ENCODE data around the gene ZBTB9. TPM values are rescaled to one million over a fixed set of nuclear protein-coding genes. Genes with fewer than 3 reads are reported as not detected.
"Not testable (repeated sequence)": the region's sequence is repeated elsewhere in the genome, so short reads cannot be mapped to it uniquely, and the experiment has no call there.

ZBTB9 gene
- total RNA-seq, 1 donor from 2014 or later, result 4.1 TPM

DNA sequence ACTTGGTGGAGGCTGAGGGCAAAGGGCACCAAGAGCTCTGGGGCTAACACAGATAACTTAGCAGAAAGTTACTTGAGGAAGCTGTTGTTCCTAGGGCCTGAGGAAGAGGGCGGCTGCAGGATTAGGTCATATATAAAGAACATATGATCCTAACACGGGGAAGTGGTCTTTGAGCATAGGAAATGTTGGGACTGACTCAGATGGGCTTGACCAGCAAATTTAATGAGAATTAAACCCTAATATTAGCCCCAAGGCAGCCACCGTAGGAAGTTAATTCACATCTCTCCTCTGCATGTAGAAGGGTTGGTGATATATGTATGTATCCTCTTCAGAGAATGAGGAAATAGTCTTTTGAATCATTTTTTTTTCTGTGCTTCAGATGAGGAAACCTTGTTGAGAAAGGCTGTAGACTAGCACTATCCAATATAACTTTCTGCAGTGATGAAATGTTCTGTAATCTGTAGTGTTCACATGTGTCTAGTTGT is 9.2 kb upstream of the ZBTB9 start:
- intact Hi-C loops (cut with DNase I), result no loop called here
- no peak for ATAC-seq
- DNase-seq (ENCODE audit: missing footprints), result no peak

DNA sequence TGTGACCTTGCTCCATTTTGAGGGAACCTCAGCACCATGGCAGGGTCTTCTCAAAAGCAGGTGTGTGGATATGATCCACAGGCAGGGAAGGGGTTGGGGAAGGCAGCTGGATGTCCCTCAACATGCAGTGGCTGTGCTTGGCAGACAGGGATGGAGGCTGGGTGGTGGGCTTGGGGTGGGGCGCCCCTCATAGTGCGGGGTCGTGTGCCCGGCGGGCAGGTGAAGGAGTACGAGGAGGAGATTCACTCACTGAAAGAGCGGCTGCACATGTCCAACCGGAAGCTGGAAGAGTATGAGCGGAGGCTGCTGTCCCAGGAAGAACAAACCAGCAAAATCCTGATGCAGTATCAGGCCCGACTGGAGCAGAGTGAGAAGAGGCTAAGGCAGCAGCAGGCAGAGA is 8.0 kb upstream of the ZBTB9 start:
- no peak for DNase-seq (ENCODE audit: missing footprints)
- intact Hi-C loops (cut with DNase I), result no loop called here
- no peak for ATAC-seq

DNA sequence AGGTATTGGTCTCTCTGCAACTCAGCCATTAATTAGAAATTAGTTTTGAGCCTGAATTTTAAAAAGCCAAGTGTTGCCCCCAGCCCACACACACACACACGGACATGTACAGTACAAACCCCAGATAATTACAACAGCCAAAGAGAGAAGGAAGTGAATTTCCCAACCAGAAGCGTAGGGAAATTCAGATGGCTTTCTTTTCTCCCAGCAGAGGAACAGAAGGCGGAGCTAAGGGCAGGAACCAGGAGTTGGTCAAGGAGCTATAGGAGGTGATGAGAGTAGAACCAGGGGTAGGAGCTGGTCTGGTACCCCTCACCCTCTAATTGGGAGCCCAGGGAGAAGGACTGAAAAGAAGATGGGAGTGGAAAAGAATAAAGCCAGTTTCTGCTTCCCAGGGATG is 3.9 kb upstream of the ZBTB9 start:
- no peak for DNase-seq (ENCODE audit: missing footprints)
- intact Hi-C loops (cut with DNase I), result no loop called here
- ATAC-seq, result no peak

DNA sequence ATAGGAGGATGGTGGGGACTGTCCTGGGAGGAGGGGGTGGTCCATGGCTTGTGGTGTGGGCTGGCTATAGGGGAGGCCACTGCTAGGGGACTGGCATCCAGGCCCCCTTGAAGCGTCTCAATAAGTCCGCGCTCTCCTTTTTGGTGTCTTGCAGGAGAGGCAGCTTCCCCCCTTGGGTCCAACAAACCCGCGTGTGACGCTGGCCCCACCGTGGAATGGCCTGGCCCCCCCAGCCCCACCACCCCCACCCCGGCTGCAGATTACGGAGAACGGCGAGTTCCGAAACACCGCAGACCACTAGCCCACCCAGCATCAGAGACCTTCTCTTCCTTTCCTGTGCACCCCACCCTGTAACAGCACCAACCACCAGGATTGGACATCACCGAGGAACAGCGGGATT is 2.8 kb upstream of the ZBTB9 start:
- DNase-seq (ENCODE audit: missing footprints) (no peak), ATAC-seq (no peak)
- intact Hi-C loops (cut with DNase I), result no loop called here

DNA sequence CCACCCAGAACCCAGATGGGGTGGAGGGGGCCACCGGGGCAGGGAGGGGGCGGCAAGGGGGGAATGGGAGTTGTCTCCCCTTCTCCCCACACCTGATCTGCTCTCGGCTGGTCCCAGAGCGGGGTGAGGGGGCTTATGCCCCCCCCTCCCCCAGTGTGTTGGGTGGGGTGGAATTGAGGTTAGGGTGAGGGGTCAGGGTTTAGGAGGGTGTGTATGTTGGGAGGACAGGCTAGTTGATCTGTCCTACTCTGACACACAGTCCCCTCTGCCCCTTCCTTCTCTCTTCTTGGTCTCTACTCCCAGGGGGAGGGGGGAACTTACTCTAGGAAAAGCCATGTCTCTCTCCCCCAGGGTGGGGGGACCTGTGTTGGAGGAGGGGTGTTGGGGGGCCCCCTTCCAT is 1.9 kb upstream of the ZBTB9 start:
- intact Hi-C loops (cut with DNase I), result no loop called here
- DNase-seq (ENCODE audit: missing footprints) (no peak), ATAC-seq (no peak)

DNA sequence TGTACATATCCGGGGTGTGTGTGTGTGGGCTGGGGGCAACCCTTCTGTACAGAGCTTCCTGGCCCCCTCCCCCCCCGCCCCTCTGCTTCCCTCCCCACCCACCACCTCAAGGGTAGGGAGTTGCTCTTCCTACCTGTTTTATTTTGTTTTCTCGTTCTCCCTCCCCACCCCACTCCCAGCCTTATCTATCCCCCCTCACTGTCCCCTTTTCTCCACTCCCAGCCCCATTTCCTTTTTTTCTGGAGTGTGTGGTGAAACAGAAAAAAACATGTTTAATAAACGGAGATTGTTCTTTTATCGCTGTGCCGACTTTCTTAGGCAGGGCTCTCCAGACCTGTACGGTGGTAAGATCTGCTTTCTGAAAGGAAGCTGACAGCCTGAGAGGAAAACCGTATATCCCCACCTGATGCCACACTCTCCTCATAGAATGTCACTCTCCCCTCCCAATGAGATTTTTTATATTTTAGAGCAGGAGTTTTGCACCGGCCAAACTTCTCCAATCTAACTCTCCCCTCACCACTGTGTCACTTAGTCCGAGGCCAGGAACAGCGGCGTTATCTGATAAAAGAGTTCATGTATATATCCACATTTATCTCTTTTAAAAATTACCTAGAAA is 875 bp upstream of the ZBTB9 start:
- intact Hi-C loops (cut with DNase I), result loop anchor here (1.0 to 2.0 kb wide), 2 partner anchors 43 to 117 kb away; no protein-coding TSS in a partner anchor
- ATAC-seq (no peak), DNase-seq (ENCODE audit: missing footprints) (no peak)

DNA sequence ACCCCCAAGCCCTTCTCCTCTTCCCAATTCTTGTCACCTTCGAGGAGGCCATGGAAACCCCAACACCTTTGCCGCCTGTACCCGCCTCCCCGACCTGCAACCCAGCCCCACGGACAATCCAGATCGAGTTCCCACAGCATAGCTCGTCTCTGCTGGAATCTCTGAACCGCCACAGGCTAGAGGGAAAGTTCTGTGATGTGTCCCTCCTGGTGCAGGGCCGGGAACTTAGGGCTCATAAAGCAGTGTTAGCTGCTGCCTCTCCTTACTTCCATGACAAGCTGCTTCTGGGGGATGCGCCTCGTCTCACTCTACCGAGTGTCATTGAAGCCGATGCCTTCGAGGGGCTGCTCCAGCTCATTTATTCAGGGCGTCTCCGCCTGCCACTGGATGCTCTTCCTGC is 675 bp downstream of the ZBTB9 start:
- DNase-seq (ENCODE audit: missing footprints), result no peak
- no peak for ATAC-seq
- intact Hi-C loops (cut with DNase I), result loop anchor here (2.0 kb wide), 1 partner anchor 116 kb away; no protein-coding TSS in a partner anchor

DNA sequence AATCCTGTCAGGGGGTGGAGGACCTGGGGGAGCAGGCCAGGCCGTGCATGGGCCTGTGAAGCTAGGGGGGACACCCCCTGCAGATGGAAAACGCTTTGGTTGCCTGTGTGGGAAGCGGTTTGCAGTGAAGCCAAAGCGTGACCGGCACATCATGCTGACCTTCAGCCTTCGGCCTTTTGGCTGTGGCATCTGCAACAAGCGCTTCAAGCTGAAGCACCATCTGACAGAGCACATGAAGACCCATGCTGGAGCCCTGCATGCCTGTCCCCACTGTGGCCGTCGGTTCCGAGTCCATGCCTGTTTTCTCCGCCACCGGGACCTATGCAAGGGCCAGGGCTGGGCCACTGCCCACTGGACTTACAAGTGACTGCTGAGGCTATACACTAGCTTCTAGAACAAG is 1.8 kb downstream of the ZBTB9 start:
- no peak for DNase-seq (ENCODE audit: missing footprints)
- ATAC-seq, result no peak
- intact Hi-C loops (cut with DNase I), result no loop called here

DNA sequence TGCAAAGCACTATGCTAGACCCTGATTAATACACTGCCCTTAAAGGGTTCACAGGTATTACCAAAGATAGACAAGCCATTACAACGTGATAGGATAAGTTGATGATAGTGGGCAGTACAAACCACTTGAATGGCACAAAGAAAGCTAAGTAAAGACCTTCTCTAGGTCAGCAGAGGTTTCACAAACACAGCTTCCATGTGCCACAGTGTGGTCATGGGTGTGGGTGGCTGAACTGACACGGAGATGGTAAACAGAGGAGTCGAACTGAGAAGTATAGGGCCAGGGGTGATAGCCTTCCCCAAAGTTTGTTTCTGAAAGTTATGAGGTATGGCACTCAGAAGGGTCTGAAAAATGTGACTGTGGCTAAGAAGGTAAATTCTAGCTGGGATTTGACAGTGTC is 4.3 kb downstream of the ZBTB9 start:
- DNase-seq (ENCODE audit: missing footprints), result no peak
- no peak for ATAC-seq
- intact Hi-C loops (cut with DNase I), result no loop called here

DNA sequence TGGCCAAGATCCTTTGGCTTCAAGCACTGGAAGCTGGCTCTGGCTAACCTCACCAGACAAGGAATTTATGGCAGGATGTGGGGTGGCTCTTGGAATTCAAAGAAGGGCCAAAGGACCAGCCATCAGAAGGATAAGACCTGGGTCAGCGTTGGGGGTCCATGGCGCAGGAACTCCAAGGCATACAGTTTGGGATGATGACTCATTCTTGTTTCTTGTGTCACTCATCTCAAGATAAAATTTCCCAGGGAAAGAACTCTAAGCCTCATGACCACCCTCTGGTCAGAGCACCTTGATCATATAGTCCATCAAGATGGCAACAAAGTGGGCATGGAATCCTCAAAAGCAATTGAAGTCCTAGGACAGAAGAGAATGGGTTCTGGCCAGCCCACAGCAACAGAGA is 4.8 kb downstream of the ZBTB9 start:
- ATAC-seq, result no peak
- intact Hi-C loops (cut with DNase I), result no loop called here
- DNase-seq (ENCODE audit: missing footprints), result no peak

DNA sequence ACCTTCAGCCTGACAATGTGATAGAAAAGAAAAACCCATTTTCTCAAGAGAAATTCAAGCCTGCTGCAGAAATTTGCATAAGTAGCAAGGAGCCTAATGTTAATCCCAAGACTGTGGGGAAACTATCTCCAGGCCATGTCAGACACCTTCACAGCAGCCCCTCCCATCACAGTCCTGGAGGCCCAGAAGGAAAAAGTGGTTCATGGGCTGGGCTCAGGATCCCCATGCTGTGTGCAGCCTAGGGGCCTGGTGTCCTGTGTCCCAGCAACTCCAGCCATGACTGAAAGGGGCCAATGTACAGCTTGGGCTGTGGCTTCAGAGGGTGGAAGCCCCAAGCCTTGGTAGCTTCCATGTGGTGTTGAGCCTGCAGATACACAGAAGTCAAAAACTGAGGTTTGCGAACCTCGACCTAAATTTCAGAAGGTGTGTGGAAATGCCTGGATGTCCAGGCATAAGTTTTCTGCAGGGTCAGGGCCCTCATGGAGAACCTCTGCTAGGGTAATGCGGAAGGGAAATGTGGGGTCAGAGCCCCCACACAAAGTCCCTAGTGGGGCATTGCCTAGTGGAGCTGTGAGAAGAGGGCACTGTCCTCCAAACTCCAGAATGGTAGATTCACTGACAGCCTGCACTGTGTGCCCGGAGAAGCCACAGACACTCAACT is 11.8 kb downstream of the ZBTB9 start:
- intact Hi-C loops (cut with DNase I), result no loop called here
- no peak for DNase-seq (ENCODE audit: missing footprints)
- ATAC-seq, result no peak

DNA sequence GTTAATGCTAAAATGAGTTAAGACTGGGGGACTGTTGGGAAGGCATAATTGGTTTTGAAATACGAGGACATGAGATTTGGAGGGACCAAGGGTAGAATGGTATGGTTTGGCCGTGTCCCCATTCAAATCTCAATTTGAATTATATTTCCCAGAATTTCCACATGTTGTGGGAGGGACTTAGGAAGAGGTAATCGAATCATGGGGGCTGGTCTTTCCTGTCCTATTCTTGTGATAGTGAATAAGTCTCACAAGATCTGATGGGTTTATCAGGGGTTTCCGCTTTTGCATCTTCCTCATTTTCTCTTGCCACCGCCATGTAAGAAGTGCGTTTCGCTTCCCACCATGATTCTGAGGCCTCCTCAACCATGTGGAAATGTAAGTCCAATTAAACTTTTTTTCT is 12.7 kb downstream of the ZBTB9 start:
- ATAC-seq (no peak), DNase-seq (ENCODE audit: missing footprints) (no peak)
- intact Hi-C loops (cut with DNase I), result no loop called here

DNA sequence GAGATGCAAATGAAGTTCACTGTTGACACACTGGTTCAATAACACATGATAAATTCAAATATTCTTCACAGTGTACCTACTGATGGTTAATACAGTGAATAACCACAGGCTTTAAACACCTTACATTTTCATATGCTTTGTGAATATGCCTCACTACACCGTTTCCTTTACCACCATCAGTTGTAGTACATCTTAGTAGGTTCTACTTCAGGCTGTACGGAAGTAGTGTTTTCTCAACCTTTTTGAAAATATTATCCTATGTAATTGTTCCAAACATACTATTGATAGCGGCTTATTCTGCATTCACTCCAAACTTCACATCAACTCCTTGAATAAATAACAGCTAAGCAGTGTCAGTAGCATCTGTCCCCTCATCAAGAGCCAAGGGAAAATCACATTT is 15.3 kb downstream of the ZBTB9 start:
- DNase-seq (ENCODE audit: missing footprints), result no peak
- intact Hi-C loops (cut with DNase I), result no loop called here
- no peak for ATAC-seq

DNA sequence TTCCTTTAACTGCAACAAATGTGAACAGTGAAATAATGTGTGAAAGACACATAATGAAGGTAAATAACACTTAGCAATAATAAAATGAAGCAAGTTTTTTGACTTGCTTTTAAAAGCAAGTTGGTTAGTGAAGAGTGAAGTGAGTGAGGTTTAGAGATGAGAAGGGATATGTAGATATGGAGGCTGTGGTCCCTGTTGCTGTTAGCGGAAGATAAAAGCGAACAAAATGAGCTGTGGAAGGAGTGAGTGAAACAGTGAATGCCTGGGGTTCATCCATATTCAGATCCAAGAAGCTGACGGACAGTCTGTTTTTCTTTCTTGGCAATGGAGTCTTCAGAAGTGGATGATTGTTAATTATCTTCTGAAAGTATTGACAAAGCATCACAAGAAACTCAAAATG is 23.5 kb downstream of the ZBTB9 start:
- no peak for DNase-seq (ENCODE audit: missing footprints)
- intact Hi-C loops (cut with DNase I), result no loop called here
- no peak for ATAC-seq

DNA sequence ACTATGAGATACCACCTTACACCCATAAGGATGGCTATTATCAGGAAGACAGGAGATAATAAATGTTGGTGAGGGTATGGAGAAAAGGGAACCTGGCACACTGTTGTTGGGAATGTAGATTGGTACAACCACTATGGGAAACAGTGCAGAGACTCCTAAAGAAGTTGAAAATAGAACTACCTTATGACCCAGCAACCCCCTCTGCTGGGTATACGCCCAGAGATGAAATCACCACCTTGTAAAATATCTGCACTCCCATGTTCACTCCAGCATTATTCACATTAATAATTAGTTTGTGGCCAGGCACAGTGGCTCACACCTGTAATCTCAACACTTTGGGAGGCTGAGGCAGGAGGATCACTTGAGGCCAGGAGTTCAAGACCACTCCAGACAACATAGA is 26.8 kb downstream of the ZBTB9 start:
- intact Hi-C loops (cut with DNase I), result no loop called here
- DNase-seq (ENCODE audit: missing footprints) (no peak), ATAC-seq (no peak)

DNA sequence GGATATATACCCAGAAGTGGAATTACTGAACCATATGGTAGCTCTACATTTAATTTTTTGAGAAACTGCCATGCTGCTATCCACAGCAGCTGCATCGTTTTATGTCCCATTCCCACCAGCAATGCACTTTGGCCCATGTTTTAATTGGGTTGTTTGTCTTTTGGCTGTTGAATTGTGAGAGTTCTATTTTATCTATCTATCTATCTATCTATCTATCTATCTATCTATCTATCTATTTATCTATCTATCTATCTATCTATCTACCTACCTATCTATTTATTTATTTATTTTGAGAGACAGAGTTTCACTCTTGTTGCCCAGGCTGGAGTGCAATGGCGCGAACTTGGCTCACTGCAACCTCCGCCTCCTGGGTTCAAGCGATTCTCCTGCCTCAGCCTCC is 28.2 kb downstream of the ZBTB9 start:
- DNase-seq (ENCODE audit: missing footprints); intact Hi-C loops (cut with DNase I); ATAC-seq: not testable (repeated sequence)

DNA sequence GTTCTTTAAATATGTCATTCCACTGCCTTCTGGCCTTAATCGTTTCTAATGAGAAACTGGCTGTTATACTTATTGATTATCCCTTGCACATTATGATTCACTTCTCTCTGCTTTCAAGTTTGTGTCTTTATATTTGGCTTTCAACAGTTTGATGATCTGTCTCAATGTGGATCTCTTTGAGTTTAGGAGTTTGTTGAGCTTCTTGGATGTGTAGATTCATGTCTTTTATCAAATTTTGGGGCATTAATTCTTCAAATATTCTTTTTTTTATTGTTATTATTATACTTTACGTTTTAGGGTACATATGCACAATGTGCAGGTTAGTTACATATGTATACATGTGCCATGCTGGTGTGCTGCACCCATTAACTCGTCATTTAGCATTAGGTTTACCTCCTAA is 29.3 kb downstream of the ZBTB9 start:
- no peak for ATAC-seq
- intact Hi-C loops (cut with DNase I), result no loop called here
- DNase-seq (ENCODE audit: missing footprints), result no peak

DNA sequence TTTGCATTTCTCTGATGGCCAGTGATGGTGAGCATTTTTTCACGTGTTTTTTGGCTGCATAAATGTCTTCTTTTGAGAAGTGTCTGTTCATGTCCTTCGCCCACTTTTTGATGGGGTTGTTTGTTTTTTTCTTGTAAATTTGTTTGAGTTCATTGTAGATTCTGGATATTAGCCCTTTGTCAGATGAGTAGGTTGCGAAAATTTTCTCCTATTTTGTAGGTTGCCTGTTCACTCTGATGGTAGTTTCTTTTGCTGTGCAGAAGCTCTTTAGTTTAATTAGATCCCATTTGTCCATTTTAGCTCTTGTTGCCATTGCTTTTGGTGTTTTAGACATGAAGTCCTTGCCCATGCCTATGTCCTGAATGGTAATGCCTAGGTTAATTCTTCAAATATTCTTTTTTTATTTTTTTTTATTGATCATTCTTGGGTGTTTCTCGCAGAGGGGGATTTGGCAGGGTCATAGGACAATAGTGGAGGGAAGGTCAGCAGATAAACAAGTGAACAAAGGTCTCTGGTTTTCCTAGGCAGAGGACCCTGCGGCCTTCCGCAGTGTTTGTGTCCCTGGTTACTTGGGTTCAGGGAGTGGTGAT is 30.4 kb downstream of the ZBTB9 start:
- intact Hi-C loops (cut with DNase I); DNase-seq (ENCODE audit: missing footprints); ATAC-seq: not testable (repeated sequence)

DNA sequence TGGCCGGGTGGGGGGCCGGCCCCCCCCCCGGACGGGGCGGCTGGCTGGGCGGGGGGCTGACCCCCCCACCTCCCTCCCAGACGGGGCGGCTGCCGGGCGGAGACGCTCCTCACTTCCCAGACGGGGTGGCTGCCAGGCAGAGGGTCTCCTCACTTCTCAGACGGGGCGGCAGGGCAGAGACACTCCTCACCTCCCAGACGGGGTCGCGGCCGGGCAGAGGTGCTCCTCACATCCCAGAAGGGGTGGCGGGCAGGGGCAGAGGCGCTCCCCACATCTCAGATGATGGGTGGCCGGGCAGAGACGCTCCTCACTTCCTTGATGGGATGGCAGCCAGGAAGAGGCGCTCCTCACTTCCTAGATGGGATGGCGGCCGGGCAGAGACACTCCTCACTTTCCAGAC is 31.3 kb downstream of the ZBTB9 start:
- ATAC-seq; intact Hi-C loops (cut with DNase I); DNase-seq (ENCODE audit: missing footprints): not testable (repeated sequence)

DNA sequence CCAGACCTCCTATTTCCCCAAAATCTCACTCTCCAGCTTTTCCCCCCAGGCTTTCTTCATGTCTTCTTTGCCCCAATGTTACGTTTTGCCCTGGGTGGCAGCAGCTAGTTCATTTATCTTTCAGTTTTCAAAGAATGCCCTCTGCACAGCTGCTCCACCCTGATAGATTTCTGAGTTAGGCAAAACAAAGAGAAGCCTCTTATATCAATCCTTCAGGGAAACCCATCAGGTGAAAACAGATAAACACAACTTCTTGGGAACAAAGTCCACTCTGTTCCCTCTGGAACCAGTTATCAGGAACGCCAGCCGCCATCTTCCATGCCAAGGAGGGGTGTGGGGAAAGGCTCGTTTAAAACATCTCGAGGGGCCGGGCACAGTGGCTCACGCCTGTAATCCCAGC is 34.0 kb downstream of the ZBTB9 start:
- DNase-seq (ENCODE audit: missing footprints), result no peak
- intact Hi-C loops (cut with DNase I), result no loop called here
- ATAC-seq, result no peak

Measured in Right ventricle myocardium inferior (tissue), 1 donor.